Esophagus muscularis mucosa (tissue), 4 donors: ENCODE measurements around the gene AZU1.

ENCODE experiments used
- EP300 ChIP-seq: sonication (generic); formaldehyde crosslinking; IDR thresholded peaks from one replicate; pipeline ENCODE4 v1.6.1; 2017; ENCODE audit warnings: antibody characterized with exemption
- POLR2A ChIP-seq: fragments of 450-650 bp; IDR thresholded peaks from one replicate; pipeline ENCODE4 v1.6.1; 2017; ENCODE audit warnings: antibody characterized with exemption, moderate library complexity, mild to moderate bottlenecking, low read depth
- POLR2AphosphoS5 ChIP-seq, 2 donors: sonication (generic); formaldehyde crosslinking; IDR thresholded peaks; one replicate each; pipeline ENCODE4 v1.6.1; 2017; ENCODE audit warnings: antibody characterized with exemption in 2 of 2
- TF ChIP-seq, protein P1 (sequence below), 3 experiments: fragments of 200-600 bp in 2 of 3; fragments of 450-650 bp in 1 of 3; sonication (generic) in 2 of 3; IDR thresholded peaks; one replicate each; pipeline ENCODE4 v1.5.1; 2017 to 2019; ENCODE audit warnings: antibody characterized with exemption in 3 of 3, mild to moderate bottlenecking in 2 of 3, moderate library complexity in 1 of 3

DNA sequence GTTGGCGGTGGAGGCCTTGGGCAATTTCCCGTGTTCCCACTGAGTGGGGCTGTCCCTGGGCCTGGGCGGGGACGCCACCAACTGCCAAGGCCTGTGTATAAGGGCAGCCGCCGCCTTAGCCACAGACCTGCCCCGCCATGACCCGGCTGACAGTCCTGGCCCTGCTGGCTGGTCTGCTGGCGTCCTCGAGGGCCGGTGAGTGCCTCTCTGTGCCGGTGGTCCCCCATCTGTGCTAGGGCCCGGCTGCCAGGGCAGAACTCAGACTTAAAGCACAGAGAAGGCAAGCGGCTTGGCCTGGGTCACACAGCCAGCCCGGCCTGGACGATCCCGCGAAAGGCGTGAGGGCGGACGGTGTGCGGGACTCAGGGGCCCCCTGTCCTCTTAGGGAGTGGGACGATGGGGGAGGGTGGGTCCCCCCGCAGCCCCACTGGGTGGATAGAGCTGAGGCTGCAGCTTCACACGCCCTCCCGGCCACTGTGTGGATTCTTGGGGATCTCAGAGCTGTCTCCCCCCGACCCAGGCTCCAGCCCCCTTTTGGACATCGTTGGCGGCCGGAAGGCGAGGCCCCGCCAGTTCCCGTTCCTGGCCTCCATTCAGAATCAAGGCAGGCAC lies at the start of gene AZU1:
- TF ChIP-seq, protein P1, sequence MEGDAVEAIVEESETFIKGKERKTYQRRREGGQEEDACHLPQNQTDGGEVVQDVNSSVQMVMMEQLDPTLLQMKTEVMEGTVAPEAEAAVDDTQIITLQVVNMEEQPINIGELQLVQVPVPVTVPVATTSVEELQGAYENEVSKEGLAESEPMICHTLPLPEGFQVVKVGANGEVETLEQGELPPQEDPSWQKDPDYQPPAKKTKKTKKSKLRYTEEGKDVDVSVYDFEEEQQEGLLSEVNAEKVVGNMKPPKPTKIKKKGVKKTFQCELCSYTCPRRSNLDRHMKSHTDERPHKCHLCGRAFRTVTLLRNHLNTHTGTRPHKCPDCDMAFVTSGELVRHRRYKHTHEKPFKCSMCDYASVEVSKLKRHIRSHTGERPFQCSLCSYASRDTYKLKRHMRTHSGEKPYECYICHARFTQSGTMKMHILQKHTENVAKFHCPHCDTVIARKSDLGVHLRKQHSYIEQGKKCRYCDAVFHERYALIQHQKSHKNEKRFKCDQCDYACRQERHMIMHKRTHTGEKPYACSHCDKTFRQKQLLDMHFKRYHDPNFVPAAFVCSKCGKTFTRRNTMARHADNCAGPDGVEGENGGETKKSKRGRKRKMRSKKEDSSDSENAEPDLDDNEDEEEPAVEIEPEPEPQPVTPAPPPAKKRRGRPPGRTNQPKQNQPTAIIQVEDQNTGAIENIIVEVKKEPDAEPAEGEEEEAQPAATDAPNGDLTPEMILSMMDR (IDR thresholded peaks at IDR 0.05) = no peak
- no peak for TF ChIP-seq POLR2A
- no peak for TF ChIP-seq POLR2AphosphoS5 (IDR thresholded peaks at IDR 0.05)
- TF ChIP-seq EP300 = no peak
